Memory B cell (primary cell): ENCODE data around the gene OR2AE1.
A peak's percentile ranks its signal among the peaks of the same experiment; 100 is the strongest.

ENCODE experiments used
- ATAC-seq: fragments of 150-1000 bp; cut with Tn5 transposase; 2 replicates; pipeline ENCODE4 v1.10.0; 2021; ENCODE audit warnings: low read depth, mild to moderate bottlenecking, moderate library complexity
- DNase-seq, 2 donors: peaks; one replicate each; pipeline ENCODE4 v3.0.0; 2022; ENCODE audit warnings: low spot score in 2 of 2
- H3K27ac Mint-ChIP-seq: one replicate; pipeline ENCODE4 v1.8.0; 2022; ENCODE audit warnings: mild to moderate bottlenecking, moderate library complexity, mixed read lengths
- H3K27me3 Mint-ChIP-seq: one replicate; pipeline ENCODE4 v1.8.0; 2022; ENCODE audit warnings: mixed read lengths
- H3K36me3 Mint-ChIP-seq: one replicate; pipeline ENCODE4 v1.8.0; 2022; ENCODE audit warnings: mild to moderate bottlenecking, mixed read lengths
- H3K4me1 Mint-ChIP-seq: one replicate; pipeline ENCODE4 v1.8.0; 2022; ENCODE audit warnings: mixed read lengths
- H3K4me3 Mint-ChIP-seq: one replicate; pipeline ENCODE4 v1.8.0; 2022; ENCODE audit warnings: mild to moderate bottlenecking, moderate library complexity, mixed read lengths
- H3K9me3 Mint-ChIP-seq: one replicate; pipeline ENCODE4 v1.8.0; 2022; ENCODE audit warnings: mixed read lengths

Gene OR2AE1

GRCh38 chr7:99876933-99877332 lies at the start of gene OR2AE1:
OR2AE1 (minus strand) TSS chr7:99877033; CDS start chr7:99877033, 0 bp downstream.
- H3K27ac Mint-ChIP-seq = no peak within 1 kb of the TSS
- H3K4me3 Mint-ChIP-seq = no peak within 1 kb of the TSS
- no peaks in the 10 kb centered on the region for H3K4me1 Mint-ChIP-seq
- peaks cover 11% of the 10 kb centered on the region for H3K36me3 Mint-ChIP-seq
- no peak for ATAC-seq
- no peak for DNase-seq
- H3K9me3 Mint-ChIP-seq = no peaks in the 10 kb centered on the region
- H3K27me3 Mint-ChIP-seq = no peaks in the 10 kb centered on the region

- Mint-ChIP-seq H3K4me3 (no peak overlapping the region), H3K36me3 (peaks cover 12% of the 10 kb centered on the region), H3K9me3 (no peaks in the 10 kb centered on the region), H3K27me3 (peaks cover 26% of the 10 kb centered on the region), H3K27ac (no peak overlapping the region), H3K4me1 (peaks cover 7% of the 10 kb centered on the region)
- DNase-seq = no peak
- no peak for ATAC-seq
Observed at GRCh38 chr7:99926321-99926720, 49.5 kb upstream of the OR2AE1 start.

GRCh38 chr7:99923200-99923599 lies 46.4 kb upstream of the OR2AE1 start:
- Mint-ChIP-seq H3K36me3 (peaks cover 16% of the 10 kb centered on the region), H3K9me3 (no peaks in the 10 kb centered on the region), H3K27ac (no peak overlapping the region), H3K4me1 (peaks cover 6% of the 10 kb centered on the region), H3K27me3 (peaks cover 15% of the 10 kb centered on the region), H3K4me3 (no peak overlapping the region)
- DNase-seq (no peak), ATAC-seq (no peak)

- H3K9me3 Mint-ChIP-seq = no peaks in the 10 kb centered on the region
- DNase-seq (no peak), ATAC-seq (no peak)
- H3K4me3 Mint-ChIP-seq = peak overlapping the region; percentile 94
- peaks cover 26% of the 10 kb centered on the region for H3K36me3 Mint-ChIP-seq
- H3K27ac Mint-ChIP-seq = peak overlapping the region; percentile 93
- H3K4me1 Mint-ChIP-seq = peaks cover 27% of the 10 kb centered on the region
- H3K27me3 Mint-ChIP-seq = no peaks in the 10 kb centered on the region
Observed at GRCh38 chr7:99920149-99920548, 43.3 kb upstream of the OR2AE1 start.

- peak overlapping the region; percentile 93 for H3K27ac Mint-ChIP-seq
- ATAC-seq (no peak), DNase-seq (no peak)
- H3K4me3 Mint-ChIP-seq = peak overlapping the region; percentile 94
- no peaks in the 10 kb centered on the region for H3K9me3 Mint-ChIP-seq
- H3K36me3 Mint-ChIP-seq = peaks cover 26% of the 10 kb centered on the region
- H3K27me3 Mint-ChIP-seq = no peaks in the 10 kb centered on the region
- H3K4me1 Mint-ChIP-seq = peaks cover 27% of the 10 kb centered on the region
Observed at GRCh38 chr7:99919814-99920112, 42.9 kb upstream of the OR2AE1 start.

- no peaks in the 10 kb centered on the region for H3K9me3 Mint-ChIP-seq
- H3K4me3 Mint-ChIP-seq = peak within 1 kb of the TSS; percentile 94
- peaks cover 26% of the 10 kb centered on the region for H3K36me3 Mint-ChIP-seq
- H3K4me1 Mint-ChIP-seq = peaks cover 30% of the 10 kb centered on the region
- peak within 1 kb of the TSS; percentile 93 for H3K27ac Mint-ChIP-seq
- peak; percentile 78 to 81 for DNase-seq
- ATAC-seq = peak; percentile 97
- no peaks in the 10 kb centered on the region for H3K27me3 Mint-ChIP-seq
Observed at GRCh38 chr7:99918959-99919813, 42.4 kb upstream of the OR2AE1 start, which contains the start of gene TRIM4. TRIM4 (minus strand) TSS chr7:99919530; CDS start chr7:99919401, 129 bp downstream.

- Mint-ChIP-seq H3K36me3 (peaks cover 27% of the 10 kb centered on the region), H3K4me1 (peaks cover 21% of the 10 kb centered on the region), H3K9me3 (no peaks in the 10 kb centered on the region), H3K4me3 (no peak overlapping the region), H3K27me3 (no peaks in the 10 kb centered on the region), H3K27ac (no peak overlapping the region)
- DNase-seq (no peak), ATAC-seq (no peak)
Observed at GRCh38 chr7:99910976-99911375, 34.1 kb upstream of the OR2AE1 start.

GRCh38 chr7:99901581-99901980 lies 24.7 kb upstream of the OR2AE1 start:
- no peak for DNase-seq
- peaks cover 45% of the 10 kb centered on the region for H3K36me3 Mint-ChIP-seq
- no peaks in the 10 kb centered on the region for H3K27me3 Mint-ChIP-seq
- no peak for ATAC-seq
- H3K9me3 Mint-ChIP-seq = no peaks in the 10 kb centered on the region
- H3K4me3 Mint-ChIP-seq = no peak overlapping the region
- peaks cover 11% of the 10 kb centered on the region for H3K4me1 Mint-ChIP-seq
- peak overlapping the region; percentile 5 for H3K27ac Mint-ChIP-seq

- no peak for DNase-seq
- Mint-ChIP-seq H3K27me3 (no peaks in the 10 kb centered on the region), H3K27ac (no peak overlapping the region), H3K36me3 (peaks cover 45% of the 10 kb centered on the region), H3K9me3 (no peaks in the 10 kb centered on the region), H3K4me3 (no peak overlapping the region), H3K4me1 (peaks cover 11% of the 10 kb centered on the region)
- ATAC-seq = no peak
Observed at GRCh38 chr7:99899830-99900519, 23.1 kb upstream of the OR2AE1 start.

- no peak overlapping the region for H3K27ac Mint-ChIP-seq
- peaks cover 11% of the 10 kb centered on the region for H3K4me1 Mint-ChIP-seq
- ATAC-seq = no peak
- DNase-seq = no peak
- peaks cover 42% of the 10 kb centered on the region for H3K36me3 Mint-ChIP-seq
- no peaks in the 10 kb centered on the region for H3K27me3 Mint-ChIP-seq
- no peak overlapping the region for H3K4me3 Mint-ChIP-seq
- no peaks in the 10 kb centered on the region for H3K9me3 Mint-ChIP-seq
Observed at GRCh38 chr7:99898836-99899235, 22.0 kb upstream of the OR2AE1 start.

- Mint-ChIP-seq H3K27ac (peak overlapping the region; percentile 21), H3K27me3 (no peaks in the 10 kb centered on the region), H3K9me3 (no peaks in the 10 kb centered on the region), H3K36me3 (peaks cover 34% of the 10 kb centered on the region), H3K4me1 (peaks cover 11% of the 10 kb centered on the region), H3K4me3 (no peak overlapping the region)
- DNase-seq (no peak), ATAC-seq (no peak)
Observed at GRCh38 chr7:99898023-99898357, 21.2 kb upstream of the OR2AE1 start.

- no peak for DNase-seq
- peaks cover 34% of the 10 kb centered on the region for H3K36me3 Mint-ChIP-seq
- peaks cover 11% of the 10 kb centered on the region for H3K4me1 Mint-ChIP-seq
- no peaks in the 10 kb centered on the region for H3K9me3 Mint-ChIP-seq
- H3K27ac Mint-ChIP-seq = peak overlapping the region; percentile 21
- peak; percentile 61 for ATAC-seq
- H3K27me3 Mint-ChIP-seq = no peaks in the 10 kb centered on the region
- no peak overlapping the region for H3K4me3 Mint-ChIP-seq
Observed at GRCh38 chr7:99897322-99898022, 20.6 kb upstream of the OR2AE1 start.

- no peak overlapping the region for H3K27ac Mint-ChIP-seq
Observed at GRCh38 chr7:99894738-99895137, 17.9 kb upstream of the OR2AE1 start.

GRCh38 chr7:99893280-99893679 lies 16.4 kb upstream of the OR2AE1 start:
- H3K27ac Mint-ChIP-seq = no peak overlapping the region
- H3K4me3 Mint-ChIP-seq = no peak overlapping the region
- no peak for DNase-seq
- no peaks in the 10 kb centered on the region for H3K27me3 Mint-ChIP-seq
- ATAC-seq = no peak
- H3K9me3 Mint-ChIP-seq = peaks cover 5% of the 10 kb centered on the region
- peaks cover 11% of the 10 kb centered on the region for H3K4me1 Mint-ChIP-seq
- H3K36me3 Mint-ChIP-seq = peaks cover 37% of the 10 kb centered on the region

More at GRCh38 chr7:99894738-99895137, 17.9 kb upstream of the OR2AE1 start:
- Mint-ChIP-seq H3K4me3 (no peak overlapping the region), H3K27me3 (no peaks in the 10 kb centered on the region), H3K9me3 (peaks cover 3% of the 10 kb centered on the region), H3K4me1 (peaks cover 11% of the 10 kb centered on the region), H3K36me3 (peaks cover 33% of the 10 kb centered on the region)
- DNase-seq (no peak), ATAC-seq (no peak)
